Natural killer cell (primary cell): ENCODE data around the gene CEP78. TPM values are rescaled to one million over a fixed set of nuclear protein-coding genes. Genes with fewer than 3 reads are reported as not detected.

Source experiments
- ATAC-seq, 3 donors: fragments of 150-1000 bp in 2 of 3; fragments of 200-7000 bp in 1 of 3; cut with Tn5 transposase; 1 replicate in 1 of 3; 2 replicates in 2 of 3; pipeline ENCODE4 v1.10.0; 2021; ENCODE audit warnings: mild to moderate bottlenecking in 2 of 3, moderate library complexity in 2 of 3
- DNase-seq, 2 donors: peaks; one replicate each; pipeline versions ENCODE4 v3.0.0 to v3.0.0-alpha.2; 2013 to 2021; ENCODE audit warnings: mixed read lengths in 1 of 2
- H3K27ac ChIP-seq: one replicate; pipeline ENCODE4 v1.5.1; 2013; ENCODE audit warnings: mild to moderate bottlenecking, low read length
- H3K27me3 ChIP-seq: one replicate; pipeline ENCODE4 v1.6.1; 2013; ENCODE audit warnings: low read length; ENCODE audit not compliant: control insufficient read depth, insufficient read depth
- H3K36me3 ChIP-seq: one replicate; pipeline ENCODE4 v1.6.1; 2013; ENCODE audit warnings: low read length; ENCODE audit not compliant: control insufficient read depth, insufficient read depth
- H3K4me1 ChIP-seq: one replicate; pipeline ENCODE4 v1.6.1; 2013; ENCODE audit warnings: low read length; ENCODE audit not compliant: control insufficient read depth, insufficient read depth
- H3K4me3 ChIP-seq: one replicate; pipeline ENCODE4 v1.5.1; 2013; ENCODE audit warnings: low read length
- H3K9me3 ChIP-seq: one replicate; pipeline ENCODE4 v1.6.1; 2013; ENCODE audit warnings: low read length; ENCODE audit not compliant: control insufficient read depth, insufficient read depth
- H3K27ac Mint-ChIP-seq, 2 donors: one replicate each; pipeline ENCODE4 v1.8.0; 2022; ENCODE audit warnings: mild to moderate bottlenecking in 2 of 2, mixed read lengths in 2 of 2, moderate library complexity in 1 of 2
- H3K27me3 Mint-ChIP-seq, 2 donors: one replicate each; pipeline ENCODE4 v1.8.0; 2022; ENCODE audit warnings: low read depth in 2 of 2, mixed read lengths in 2 of 2
- H3K36me3 Mint-ChIP-seq: one replicate; pipeline ENCODE4 v1.8.0; 2022; ENCODE audit warnings: mixed read lengths
- H3K4me1 Mint-ChIP-seq, 2 donors: one replicate each; pipeline ENCODE4 v1.8.0; 2022; ENCODE audit warnings: mixed read lengths in 2 of 2
- H3K4me3 Mint-ChIP-seq: one replicate; pipeline ENCODE4 v1.8.0; 2022; ENCODE audit warnings: mild to moderate bottlenecking, moderate library complexity, mixed read lengths
- H3K9me3 Mint-ChIP-seq, 2 donors: one replicate each; pipeline ENCODE4 v1.8.0; 2022; ENCODE audit warnings: mixed read lengths in 2 of 2
- WGBS: methylation state at CpG from one replicate; pipeline ENCODE4 v1.1.7; 2013; ENCODE audit warnings: missing lambda C conversion rate; ENCODE audit not compliant: insufficient coverage; 5-methylcytosine and 5-hydroxymethylcytosine counted together
- intact Hi-C: fragments of 100-400 bp; cut with micrococcal nuclease; formaldehyde crosslinking; loops from one replicate; pipeline ENCODE4 v1.14.2; 2022
- total RNA-seq, 4 donors: library from RNA; stranded (reverse); fragments of 120-200 nt in 1 of 4; gene quantifications; one replicate each; pipeline versions ENCODE4 v1.2.3 to v1.2.4, GENCODE V29; 2013 to 2022
- TF ChIP-seq, protein P1 (sequence below): fragments of 200-600 bp; IDR thresholded peaks from one replicate; pipeline ENCODE4 v1.8.0; 2022; ENCODE audit warnings: antibody characterized with exemption

Gene CEP78
- total RNA-seq, 3 donors from 2014 or later (not counting 1 experiment from before 2014, with no cell fraction given): 204 to 304 (median 253) TPM

DNA sequence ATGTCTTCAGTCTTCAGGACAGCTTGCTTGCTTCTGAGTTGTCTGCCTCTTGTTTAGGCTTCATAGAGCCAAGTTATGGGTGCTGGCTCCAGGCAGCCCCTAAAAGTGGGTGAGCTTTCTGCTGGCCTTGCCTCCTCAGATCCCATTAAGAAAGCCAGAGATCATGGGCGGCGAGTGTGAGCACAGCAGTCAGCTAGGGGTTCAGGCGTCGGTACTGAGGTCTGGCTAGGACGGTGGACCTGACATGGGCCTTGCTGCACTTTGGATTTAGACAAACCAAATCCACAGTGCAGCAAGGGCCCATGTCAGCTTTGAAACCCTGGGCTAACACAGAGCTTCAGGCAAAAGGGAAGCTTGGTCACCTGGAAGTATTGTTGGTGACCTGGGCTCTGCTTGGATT lies 78.7 kb downstream of the CEP78 start:
- peaks cover 3 to 6% of the 10 kb centered on the region in 2 donors for H3K4me1 Mint-ChIP-seq
- ATAC-seq (no peak), DNase-seq (no peak)
- 97% methylated on average over 5 of the region's 5 CpGs for WGBS
- no peaks in the 10 kb centered on the region for H3K27me3 ChIP-seq
- H3K36me3 ChIP-seq: no peaks in the 10 kb centered on the region
- TF ChIP-seq, protein P1, sequence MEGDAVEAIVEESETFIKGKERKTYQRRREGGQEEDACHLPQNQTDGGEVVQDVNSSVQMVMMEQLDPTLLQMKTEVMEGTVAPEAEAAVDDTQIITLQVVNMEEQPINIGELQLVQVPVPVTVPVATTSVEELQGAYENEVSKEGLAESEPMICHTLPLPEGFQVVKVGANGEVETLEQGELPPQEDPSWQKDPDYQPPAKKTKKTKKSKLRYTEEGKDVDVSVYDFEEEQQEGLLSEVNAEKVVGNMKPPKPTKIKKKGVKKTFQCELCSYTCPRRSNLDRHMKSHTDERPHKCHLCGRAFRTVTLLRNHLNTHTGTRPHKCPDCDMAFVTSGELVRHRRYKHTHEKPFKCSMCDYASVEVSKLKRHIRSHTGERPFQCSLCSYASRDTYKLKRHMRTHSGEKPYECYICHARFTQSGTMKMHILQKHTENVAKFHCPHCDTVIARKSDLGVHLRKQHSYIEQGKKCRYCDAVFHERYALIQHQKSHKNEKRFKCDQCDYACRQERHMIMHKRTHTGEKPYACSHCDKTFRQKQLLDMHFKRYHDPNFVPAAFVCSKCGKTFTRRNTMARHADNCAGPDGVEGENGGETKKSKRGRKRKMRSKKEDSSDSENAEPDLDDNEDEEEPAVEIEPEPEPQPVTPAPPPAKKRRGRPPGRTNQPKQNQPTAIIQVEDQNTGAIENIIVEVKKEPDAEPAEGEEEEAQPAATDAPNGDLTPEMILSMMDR: no peak
- H3K27me3 Mint-ChIP-seq: no peaks in the 10 kb centered on the region
- H3K27ac Mint-ChIP-seq: no peak overlapping the region
- H3K36me3 Mint-ChIP-seq: peaks cover 17% of the 10 kb centered on the region
- no peaks in the 10 kb centered on the region for H3K9me3 Mint-ChIP-seq
- H3K27ac ChIP-seq: no peak overlapping the region
- intact Hi-C loops: no loop called here
- H3K9me3 ChIP-seq: no peaks in the 10 kb centered on the region
- no peaks in the 10 kb centered on the region for H3K4me1 ChIP-seq
- H3K4me3 Mint-ChIP-seq: no peak overlapping the region
- no peak overlapping the region for H3K4me3 ChIP-seq

DNA sequence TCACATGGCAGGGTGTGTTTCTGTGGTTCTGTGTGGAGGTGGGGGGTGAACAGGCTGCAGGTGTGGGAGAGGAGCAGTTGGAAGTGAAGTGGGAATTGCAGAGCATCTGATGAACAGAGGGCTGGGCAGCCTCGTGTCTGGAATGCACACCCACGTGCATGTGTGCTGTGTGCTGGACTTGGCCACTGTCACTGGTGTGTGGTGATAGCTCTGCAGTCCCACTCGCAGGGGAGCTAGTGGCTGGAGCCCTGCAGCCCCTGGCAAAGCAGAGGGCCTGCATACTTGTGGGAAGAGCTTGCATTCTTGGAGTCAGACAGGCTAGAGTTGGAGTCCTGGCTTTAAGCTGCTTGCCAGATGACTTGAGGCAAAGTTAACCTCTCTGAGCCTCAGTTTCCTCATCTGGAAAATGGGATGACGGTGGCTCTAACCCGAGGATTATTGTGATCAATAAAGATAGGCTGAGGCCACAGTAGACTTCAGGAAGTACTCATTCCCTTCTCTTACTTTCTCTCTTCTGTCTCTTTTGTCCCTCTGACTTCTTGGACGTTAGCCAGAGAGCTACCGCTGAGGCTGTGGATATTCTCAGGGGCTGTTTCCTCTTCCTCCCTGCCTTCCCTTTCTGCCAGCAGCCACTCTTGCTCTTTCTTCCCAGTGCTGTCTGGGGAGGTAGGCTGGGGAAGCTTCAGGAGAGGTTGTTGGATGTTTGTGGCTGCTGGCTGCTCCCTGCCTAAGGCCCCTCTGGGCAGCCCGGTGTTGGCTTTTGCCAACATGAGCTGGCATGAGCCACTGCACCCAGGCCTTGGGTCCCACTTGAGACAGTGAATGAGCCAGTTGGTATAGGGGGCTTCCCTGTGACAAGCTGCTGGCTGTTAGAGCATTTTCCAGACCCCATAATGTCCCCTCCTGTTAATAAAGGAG lies 79.3 kb downstream of the CEP78 start:
- H3K27ac ChIP-seq: no peak overlapping the region
- no peaks in the 10 kb centered on the region for H3K36me3 ChIP-seq
- intact Hi-C loops: no loop called here
- Mint-ChIP-seq H3K27me3 (no peaks in the 10 kb centered on the region), H3K27ac (no peak overlapping the region), H3K9me3 (peaks cover 0 to 3% of the 10 kb centered on the region in 2 donors), H3K4me3 (no peak overlapping the region), H3K36me3 (peaks cover 10% of the 10 kb centered on the region), H3K4me1 (peaks cover under 1 to 2% of the 10 kb centered on the region in 2 donors)
- ATAC-seq: no peak
- TF ChIP-seq, protein P1: no peak
- DNase-seq: no peak
- H3K9me3 ChIP-seq: no peaks in the 10 kb centered on the region
- H3K27me3 ChIP-seq: no peaks in the 10 kb centered on the region
- no peak overlapping the region for H3K4me3 ChIP-seq
- 71% methylated on average over 8 of the region's 8 CpGs for WGBS
- no peaks in the 10 kb centered on the region for H3K4me1 ChIP-seq

DNA sequence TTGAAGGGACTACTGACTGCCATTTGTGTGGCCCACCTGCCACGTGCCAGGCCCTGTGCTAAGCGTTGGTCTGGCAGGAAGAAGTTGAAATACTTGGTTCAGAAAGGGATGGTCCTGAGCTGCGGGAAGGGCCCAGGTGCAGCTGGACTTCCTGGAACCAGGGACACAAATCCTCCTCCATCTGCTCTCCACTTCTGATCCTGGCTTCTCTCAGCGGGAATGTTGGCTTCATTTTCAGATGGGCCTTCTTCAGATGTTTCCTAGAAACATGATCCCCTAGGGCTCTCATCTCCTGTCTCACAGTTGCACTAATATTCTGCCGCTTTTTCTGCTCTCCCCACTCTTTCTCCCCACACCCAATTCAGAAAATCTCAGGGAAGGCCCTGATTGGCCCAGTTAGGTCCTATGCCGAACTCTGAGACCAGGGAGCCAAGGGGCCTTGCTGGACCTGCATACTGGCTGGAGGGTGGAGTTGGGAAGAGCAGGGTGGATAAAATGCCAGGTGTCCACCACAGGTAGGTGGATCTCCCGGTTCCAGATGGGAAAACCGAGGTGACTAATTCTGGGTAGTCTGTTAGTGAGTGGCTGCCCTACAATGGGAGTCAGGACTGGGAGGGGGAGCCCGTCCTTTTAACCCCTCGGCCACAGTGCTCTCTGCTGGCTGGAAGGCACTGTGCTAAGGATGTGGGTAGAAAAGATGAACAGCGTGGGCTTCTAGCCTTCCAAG lies 80.5 kb downstream of the CEP78 start:
- peaks cover 0 to 3% of the 10 kb centered on the region in 2 donors for H3K9me3 Mint-ChIP-seq
- intact Hi-C loops: no loop called here
- DNase-seq (no peak), ATAC-seq (no peak)
- Histone ChIP-seq H3K4me3 (no peak overlapping the region), H3K4me1 (no peaks in the 10 kb centered on the region), H3K36me3 (no peaks in the 10 kb centered on the region), H3K27ac (no peak overlapping the region), H3K9me3 (no peaks in the 10 kb centered on the region), H3K27me3 (no peaks in the 10 kb centered on the region)
- H3K27ac Mint-ChIP-seq: no peak overlapping the region
- 91% methylated on average over 11 of the region's 11 CpGs for WGBS
- no peaks in the 10 kb centered on the region for H3K27me3 Mint-ChIP-seq
- H3K4me3 Mint-ChIP-seq: no peak overlapping the region
- TF ChIP-seq, protein P1: no peak
- H3K36me3 Mint-ChIP-seq: peaks cover 9% of the 10 kb centered on the region
- H3K4me1 Mint-ChIP-seq: no peaks in the 10 kb centered on the region
